HepG2 (cell line): Measurements from ENCODE around the gene AFF4. TPM values are rescaled to one million over a fixed set of nuclear protein-coding genes. Genes with fewer than 3 reads are reported as not detected.
A peak's percentile ranks its signal among the peaks of the same experiment; 100 is the strongest.

Experiments used
- ATAC-seq: fragments of 200-7000 bp; cut with Tn5 transposase; 3 replicates; pipeline ENCODE4 v1.9.1; 2020; ENCODE audit warnings: mild to moderate bottlenecking, moderate library complexity
- BruUV-seq: library from RNA; stranded (reverse); fragments of 400-500 nt; replicated peaks from 2 replicates; lab custom pipeline; 2021; lab: Mats Ljungman, UMichigan
- CTCF ChIA-PET: fragments of 300-600 bp; formaldehyde crosslinking; extraction: SDS; loops from one replicate; lab custom pipeline; 2021; ENCODE audit warnings: low total read pairs, inconsistent platforms, low intra/inter-chr PET ratio; lab: Yijun Ruan, JAX
- POLR2A ChIA-PET: fragments of 350-600 bp; sonication (Branson Sonifier 250); formaldehyde crosslinking; loops from one replicate; lab custom pipeline; 2020; ENCODE audit warnings: antibody characterized with exemption, inconsistent platforms; lab: Yijun Ruan, JAX
- DNase-seq: peaks from one replicate; pipeline ENCODE4 v3.0.0-alpha.2; 2015; ENCODE audit warnings: low spot score
- FAIRE-seq: peaks from 3 replicates; lab custom pipeline; 2011; peaks lifted over from hg19 to GRCh38; lab: Jason Lieb, UNC
- H2AFZ ChIP-seq: one replicate; pipeline ENCODE4 v1.6.1; 2011; ENCODE audit warnings: low read length, inconsistent platforms
- H3K27ac ChIP-seq: fragments of 300-600 bp; 3 replicates; pipeline ENCODE4 v1.8.0; 2011; ENCODE audit warnings: mixed run types, mild to moderate bottlenecking, mixed read lengths, low read length, inconsistent platforms; ENCODE audit not compliant: insufficient read depth; ENCODE audit errors: extremely low read length
- H3K27me3 ChIP-seq, 2 experiments: fragments of 200-600 bp in 1 of 2; 2 replicates in 1 of 2; 3 replicates in 1 of 2; pipeline versions ENCODE4 v1.6.0 to v1.8.0; 2011; ENCODE audit warnings: low read length in 2 of 2, mild to moderate bottlenecking in 2 of 2, moderate library complexity in 2 of 2, inconsistent platforms in 1 of 2; ENCODE audit not compliant: insufficient read depth in 2 of 2, control insufficient read depth in 1 of 2
- H3K36me3 ChIP-seq, 2 experiments: fragments of 200-600 bp in 1 of 2; replicated peaks in 1 of 2; 2 replicates in 1 of 2; 3 replicates in 1 of 2; pipeline versions ENCODE4 v1.5.1 to v1.8.0; 2011; ENCODE audit warnings: low read length in 2 of 2, inconsistent platforms in 1 of 2; ENCODE audit not compliant: insufficient read depth in 2 of 2, control insufficient read depth in 1 of 2
- H3K4me1 ChIP-seq: 2 replicates; pipeline ENCODE4 v1.5.1; 2012; ENCODE audit warnings: low read length, inconsistent platforms; ENCODE audit not compliant: insufficient read depth
- H3K4me2 ChIP-seq: 2 replicates; pipeline ENCODE4 v1.6.0; 2011; ENCODE audit warnings: low read depth, low read length, inconsistent platforms
- H3K4me3 ChIP-seq, 3 experiments: fragments of 200-600 bp in 1 of 3; sonication (generic), shearing (Covaris generic) in 1 of 3; replicated peaks in 1 of 3; 2 replicates each; pipeline ENCODE4 v1.5.1; 2011 to 2016; ENCODE audit warnings: low read length in 3 of 3, inconsistent platforms in 2 of 3, low read depth in 2 of 3, mild to moderate bottlenecking in 2 of 3, control low read depth in 1 of 3, mixed read lengths in 1 of 3; ENCODE audit not compliant: insufficient read depth in 1 of 3
- H3K79me2 ChIP-seq: one replicate; pipeline ENCODE4 v1.6.1; 2011; ENCODE audit warnings: low read length, inconsistent platforms; ENCODE audit not compliant: insufficient read depth
- H3K9ac ChIP-seq: 2 replicates; pipeline ENCODE4 v1.6.0; 2011; ENCODE audit warnings: mild to moderate bottlenecking, low read depth, low read length, inconsistent platforms; ENCODE audit not compliant: insufficient read depth
- H3K9me3 ChIP-seq: 2 replicates; pipeline ENCODE4 v1.5.1; 2012; ENCODE audit warnings: mild to moderate bottlenecking, low read length
- H4K20me1 ChIP-seq: 2 replicates; pipeline ENCODE4 v1.6.0; 2011; ENCODE audit warnings: inconsistent platforms, mild to moderate bottlenecking, low read length, moderate library complexity; ENCODE audit not compliant: insufficient read depth
- CHCHD3 ChIP-seq: sonication (generic); formaldehyde crosslinking; IDR thresholded peaks from 2 replicates; pipeline ENCODE4 v1.8.0; 2022; ENCODE audit warnings: mild to moderate bottlenecking, missing genetic modification reagents, moderate library complexity
- DMTF1 ChIP-seq: sonication (generic); formaldehyde crosslinking; IDR thresholded peaks from 2 replicates; pipeline ENCODE4 v1.4.0; 2020; ENCODE audit warnings: mild to moderate bottlenecking, missing genetic modification reagents
- DNMT3B ChIP-seq: conservative IDR thresholded peaks from 2 replicates; pipeline ENCODE4 v1.6.1; 2016; ENCODE audit warnings: missing biosample characterization, control low read depth
- DPF2 ChIP-seq: sonication (generic); formaldehyde crosslinking; IDR thresholded peaks from 2 replicates; pipeline ENCODE4 v1.4.0; 2020; ENCODE audit warnings: mild to moderate bottlenecking, low read depth, missing genetic modification reagents, borderline replicate concordance
- KDM2A ChIP-seq: sonication (generic); formaldehyde crosslinking; IDR thresholded peaks from 2 replicates; pipeline ENCODE4 v1.4.0; 2020; ENCODE audit warnings: low read depth, missing genetic modification reagents, borderline replicate concordance
- LBX2 ChIP-seq: sonication (generic); formaldehyde crosslinking; IDR thresholded peaks from 2 replicates; pipeline ENCODE4 v1.5.0; 2020; ENCODE audit warnings: missing genetic modification reagents, mild to moderate bottlenecking, borderline replicate concordance
- POLR2AphosphoS5 ChIP-seq: IDR thresholded peaks from 2 replicates; pipeline ENCODE4 v1.6.1; 2012; ENCODE audit warnings: low read depth, low read length
- POLR2G ChIP-seq: fragments of 200-400 bp; formaldehyde crosslinking; IDR thresholded peaks from 2 replicates; pipeline ENCODE4 v1.6.1; 2018; ENCODE audit warnings: mild to moderate bottlenecking, low read depth, low read length, moderate library complexity
- SIX1 ChIP-seq: sonication (generic); formaldehyde crosslinking; IDR thresholded peaks from 2 replicates; pipeline ENCODE4 v1.4.0; 2020; ENCODE audit warnings: missing genetic modification reagents, borderline replicate concordance
- TRAFD1 ChIP-seq: sonication (generic); formaldehyde crosslinking; IDR thresholded peaks from 2 replicates; pipeline ENCODE4 v1.5.1; 2020; ENCODE audit warnings: missing genetic modification reagents, mild to moderate bottlenecking, borderline replicate concordance
- ZNF780A ChIP-seq: sonication (generic); formaldehyde crosslinking; IDR thresholded peaks from 2 replicates; pipeline ENCODE4 v1.8.0; 2022; ENCODE audit warnings: mild to moderate bottlenecking, missing genetic modification reagents, moderate library complexity
- WGBS: methylation state at CpG from one replicate; pipeline ENCODE4 v1.1.6; 2017; ENCODE audit warnings: low lambda C conversion rate; 5-methylcytosine and 5-hydroxymethylcytosine counted together
- in situ Hi-C: cut with HindIII; loops from 2 replicates; pipeline ENCODE4 v1.10.0; 2017; ENCODE audit warnings: low pct_unique_long_range_greater_than_20kb; ENCODE audit not compliant: extremely low pct_ligation_motif_present
- intact Hi-C: fragments of 100-400 bp; cut with micrococcal nuclease; formaldehyde crosslinking; loops from one replicate; pipeline ENCODE4 v1.10.0; 2022; ENCODE audit not compliant: unreplicated experiment
- polyA plus RNA-seq, 8 experiments: library from polyadenylated mRNA; depleted of rRNA in 3 of 8; stranded (reverse) in 7 of 8; unstranded in 1 of 8; fragments of >200 nt; fragmentation: Illumina TruSeq in 4 of 8; extraction: Trizol in 4 of 8; gene quantifications; 2 replicates each; pipeline versions ENCODE4 v1.2.1 to v1.2.3, GENCODE V29; 2011 to 2016; ENCODE audit warnings: low read depth in 4 of 8, missing spikeins in 1 of 8, mixed read lengths in 1 of 8; ENCODE audit not compliant: insufficient read depth in 1 of 8
- total RNA-seq, 5 experiments: library from RNA; depleted of rRNA; stranded (reverse); fragments of >200 nt; fragmentation: Illumina TruSeq; extraction: Trizol; gene quantifications; 2 replicates each; pipeline ENCODE4 v1.2.3, GENCODE V29; 2016; ENCODE audit warnings: low read depth in 1 of 5

The AFF4 gene
- total and polyA plus RNA-seq, 2 of the 13 experiments (the other 11 are each of a cell fraction or from before 2014, with no cell fraction given) = 22.1 to 25.5 TPM

- peak overlapping the region; percentile 67 for H3K9ac ChIP-seq
- H4K20me1 ChIP-seq = no peaks in the 10 kb centered on the region
- DNase-seq (no peak), ATAC-seq (no peak), FAIRE-seq (no peak)
- no peaks in the 10 kb centered on the region; a peak in 1 of 5 replicates for H3K27me3 ChIP-seq
- TF ChIP-seq KDM2A (peak; percentile 17; the same call in 1 of the 2 replicates), TRAFD1 (CRISPR knock-in tag) (no peak), POLR2AphosphoS5 (no peak), DMTF1 (CRISPR knock-in tag) (0 out of 2 replicates have a peak, but pooled peaks have one; percentile 63), SIX1 (CRISPR knock-in tag) (no peak), POLR2G (peak; percentile 49), DPF2 (no peak), ZNF780A (CRISPR knock-in tag) (no peak), CHCHD3 (CRISPR knock-in tag) (no peak), LBX2 (no peak), DNMT3B (CRISPR knock-in tag) (no peak)
- peaks cover 84% of the 10 kb centered on the region for H3K4me1 ChIP-seq
- H3K79me2 ChIP-seq = peaks cover 27% of the 10 kb centered on the region
- peaks cover 0 to 25% of the 10 kb centered on the region in 2 experiments; a peak in 3 of 5 replicates for H3K36me3 ChIP-seq
- H3K4me2 ChIP-seq = peak overlapping the region; percentile 80; the same call in 1 of the 2 replicates
- no peak overlapping the region; a peak in 1 of 6 replicates for H3K4me3 ChIP-seq
- peak overlapping the region; percentile 95 for H3K27ac ChIP-seq
- H2AFZ ChIP-seq = no peak overlapping the region
- no peaks in the 10 kb centered on the region for H3K9me3 ChIP-seq
- POLR2A ChIA-PET = interaction anchor here (1.2 to 8.7 kb wide), 7 partner anchors 21 to 117 kb away, joined by 3 to 91 read pairs (median 5); partner anchors contain the start of gene SHROOM1
- WGBS = 89% methylated on average over 5 of the region's 5 CpGs
- intact Hi-C loops = no loop called here
- in situ Hi-C loops = loop anchor here (5.0 kb wide), 1 partner anchor 39 kb away; the partner anchor contains the start of gene SHROOM1
- CTCF ChIA-PET = no interaction called here
- BruUV-seq = no TSS peak
These were observed 91.8 kb downstream of the AFF4 start for GRCh38 chr5:132871459-132872284.
